HEK293 (cell line): Measurements from ENCODE around the gene BICRAL.

ENCODE experiments used
- CTCF ChIA-PET: fragments of 350-600 bp; formaldehyde crosslinking; extraction: SDS; loops from one replicate; lab custom pipeline; 2021; ENCODE audit warnings: antibody characterized with exemption; lab: Yijun Ruan, JAX
- POLR2A ChIA-PET: fragments of 300-600 bp; formaldehyde crosslinking; extraction: SDS; loops from one replicate; lab custom pipeline; 2020; ENCODE audit warnings: antibody characterized with exemption, inconsistent platforms; lab: Yijun Ruan, JAX
- H3K27ac ChIP-seq: fragments of 200-500 bp; sonication (Bioruptor generic); 2 replicates; pipeline ENCODE4 v1.5.1; 2014; ENCODE audit warnings: low read depth, low read length, control low read depth, inconsistent platforms; ENCODE audit errors: extremely low read depth
- H3K36me3 ChIP-seq, 2 experiments: fragments of 200-500 bp in 1 of 2; sonication (Bioruptor generic) in 1 of 2; 1 replicate in 1 of 2; 2 replicates in 1 of 2; pipeline ENCODE4 v1.5.1; 2014 to 2017; ENCODE audit warnings: inconsistent platforms in 2 of 2, low read length in 2 of 2; ENCODE audit not compliant: control insufficient read depth in 2 of 2, insufficient read depth in 1 of 2
- H3K4me1 ChIP-seq: fragments of 200-500 bp; sonication (Bioruptor generic); 2 replicates; pipeline ENCODE4 v1.5.1; 2014; ENCODE audit warnings: mild to moderate bottlenecking, low read length, inconsistent platforms; ENCODE audit not compliant: control insufficient read depth, insufficient read depth
- H3K4me3 ChIP-seq: 2 replicates; pipeline ENCODE4 v1.5.1; 2011; ENCODE audit warnings: low read depth, mild to moderate bottlenecking, control low read depth, low read length, moderate library complexity
- H3K9me3 ChIP-seq: fragments of 200-500 bp; sonication (Bioruptor generic); 2 replicates; pipeline ENCODE4 v1.5.1; 2014; ENCODE audit warnings: low read depth, low read length, inconsistent platforms; ENCODE audit not compliant: control insufficient read depth, insufficient read depth
- HIC1 ChIP-seq: fragments of 450-650 bp; formaldehyde crosslinking; IDR thresholded peaks from 2 replicates; pipeline ENCODE4 v1.5.1; 2016; ENCODE audit warnings: missing biosample characterization, missing genetic modification characterization
- INSM2 ChIP-seq: fragments of 450-650 bp; formaldehyde crosslinking; IDR thresholded peaks from 2 replicates; pipeline ENCODE4 v1.5.1; 2016; ENCODE audit warnings: missing biosample characterization, missing genetic modification characterization
- KLF16 ChIP-seq: fragments of 450-650 bp; formaldehyde crosslinking; IDR thresholded peaks from 2 replicates; pipeline ENCODE4 v1.5.1; 2017; ENCODE audit warnings: missing biosample characterization, missing genetic modification characterization
- PATZ1 ChIP-seq: fragments of 450-650 bp; formaldehyde crosslinking; IDR thresholded peaks from 2 replicates; pipeline ENCODE4 v1.5.1; 2016; ENCODE audit warnings: missing biosample characterization, missing genetic modification characterization
- PRDM10 ChIP-seq: fragments of 450-650 bp; formaldehyde crosslinking; IDR thresholded peaks from 2 replicates; pipeline ENCODE4 v1.5.1; 2016; ENCODE audit warnings: missing biosample characterization, missing genetic modification characterization
- SALL2 ChIP-seq: fragments of 450-650 bp; formaldehyde crosslinking; IDR thresholded peaks from 2 replicates; pipeline ENCODE4 v1.5.0; 2017; ENCODE audit warnings: missing biosample characterization, mild to moderate bottlenecking, missing genetic modification characterization, borderline replicate concordance
- ZNF10 ChIP-seq: fragments of 450-650 bp; formaldehyde crosslinking; IDR thresholded peaks from 2 replicates; pipeline ENCODE4 v1.5.1; 2017; ENCODE audit warnings: missing biosample characterization, missing genetic modification characterization
- ZNF133 ChIP-seq: fragments of 450-650 bp; formaldehyde crosslinking; IDR thresholded peaks from 2 replicates; pipeline ENCODE4 v1.5.1; 2016; ENCODE audit warnings: missing biosample characterization, missing genetic modification characterization

Gene BICRAL

GRCh38 chr6:42783876-42784642 lies 2.2 kb downstream of the BICRAL start (continued):
- TF ChIP-seq HIC1 (no peak), INSM2 (tag by site-specific recombination) (no peak)

- no peaks in the 10 kb centered on the region for H3K36me3 ChIP-seq
- H3K4me3 ChIP-seq: peak overlapping the region; percentile 98
- no peak overlapping the region for H3K27ac ChIP-seq
- H3K4me1 ChIP-seq: peaks cover 12% of the 10 kb centered on the region
- ChIA-PET POLR2A (interaction anchor here (0.7 to 16.3 kb wide), 3 partner anchors 33 to 206 kb away, joined by 3 to 316 read pairs (median 3); partner anchors contain the start of gene TBCC), CTCF (interaction anchor here (0.6 to 2.8 kb wide), 7 partner anchors 20 to 123 kb away, joined by 3 to 9 read pairs (median 3); no protein-coding TSS in a partner anchor)
- H3K9me3 ChIP-seq: no peaks in the 10 kb centered on the region
- no peak for TF ChIP-seq HIC1
- no peak for TF ChIP-seq SALL2 (tag by site-specific recombination)
- peak; percentile 81 for TF ChIP-seq ZNF10
- TF ChIP-seq PATZ1 (tag by site-specific recombination): no peak
- no peak for TF ChIP-seq KLF16 (tag by site-specific recombination)
These were observed 3.1 kb downstream of the BICRAL start for GRCh38 chr6:42784717-42785498.

GRCh38 chr6:42786525-42786985 lies 4.7 kb downstream of the BICRAL start:
- H3K4me1 ChIP-seq: peaks cover 18% of the 10 kb centered on the region
- POLR2A ChIA-PET: interaction anchor here (0.9 to 16.3 kb wide), 3 partner anchors 13 to 57 kb away, joined by 3 to 316 read pairs (median 5); partner anchors contain the start of gene TBCC
- no peak for TF ChIP-seq ZNF133
- TF ChIP-seq PRDM10: peak; percentile 53
- no peak overlapping the region for H3K27ac ChIP-seq
- H3K36me3 ChIP-seq: no peaks in the 10 kb centered on the region
- CTCF ChIA-PET: interaction anchor here (0.6 to 1.2 kb wide), 3 partner anchors 25 to 386 kb away, joined by 3 to 5 read pairs (median 3); no protein-coding TSS in a partner anchor
- H3K4me3 ChIP-seq: no peak overlapping the region
- no peaks in the 10 kb centered on the region for H3K9me3 ChIP-seq
